Stomach smooth muscle (tissue), 2 donors: ENCODE data around the gene KRTAP10-5.
"Not testable (repeated sequence)": the region's sequence is repeated elsewhere in the genome, so short reads cannot be mapped to it uniquely, and the experiment has no call there.

ENCODE experiments used
- H3K27ac ChIP-seq: one replicate; pipeline ENCODE4 v1.7.0; 2013; ENCODE audit warnings: mild to moderate bottlenecking, low read length, inconsistent platforms
- H3K27me3 ChIP-seq, 2 donors: one replicate each; pipeline ENCODE4 v1.7.0; 2013; ENCODE audit warnings: low read length in 2 of 2; ENCODE audit not compliant: insufficient read depth in 2 of 2, control insufficient read depth in 1 of 2
- H3K36me3 ChIP-seq, 2 donors: one replicate each; pipeline ENCODE4 v1.7.0; 2013; ENCODE audit warnings: low read length in 2 of 2; ENCODE audit not compliant: control insufficient read depth in 2 of 2, insufficient read depth in 2 of 2
- H3K4me1 ChIP-seq: one replicate; pipeline ENCODE4 v1.7.0; 2013; ENCODE audit warnings: low read length; ENCODE audit not compliant: control insufficient read depth, insufficient read depth
- H3K4me3 ChIP-seq, 2 donors: one replicate each; pipeline ENCODE4 v1.7.0; 2013; ENCODE audit warnings: low read length in 2 of 2
- H3K9ac ChIP-seq, 2 donors: one replicate each; pipeline ENCODE4 v1.7.0; 2013; ENCODE audit warnings: low read length in 2 of 2, mild to moderate bottlenecking in 1 of 2
- H3K9me3 ChIP-seq, 2 donors: one replicate each; pipeline ENCODE4 v1.7.0; 2013; ENCODE audit warnings: low read length in 2 of 2; ENCODE audit not compliant: control insufficient read depth in 2 of 2
- donor health status: healthy.
- donor health status: Pancreatic carcinoma.

KRTAP10-5 gene

DNA sequence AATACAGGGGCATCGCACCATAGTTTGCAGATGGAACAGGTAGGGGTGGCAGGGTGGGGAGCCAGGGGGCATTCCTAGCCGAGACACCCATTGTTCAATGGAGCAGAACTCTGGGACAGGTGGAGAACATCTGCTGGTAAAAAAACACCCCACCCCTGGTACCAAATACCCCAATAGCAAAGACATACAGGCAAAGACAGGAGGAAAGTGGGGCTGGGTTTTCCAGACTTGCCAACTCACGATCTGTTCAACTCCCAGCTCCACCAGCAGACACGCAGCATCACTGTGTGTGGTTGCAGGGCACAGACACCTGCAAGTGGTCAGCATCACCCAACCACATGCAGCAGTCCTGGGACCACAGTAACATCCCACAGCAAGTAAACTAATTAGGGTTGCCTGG, 31.1 kb upstream of the KRTAP10-5 start:
- Histone ChIP-seq H3K4me1 (no peaks in the 10 kb centered on the region), H3K36me3 (no peaks in the 10 kb centered on the region), H3K9me3 (peaks cover 3 to 6% of the 10 kb centered on the region in 2 donors), H3K27me3 (peaks cover 2 to 6% of the 10 kb centered on the region in 2 donors), H3K27ac (no peak overlapping the region), H3K4me3 (no peak overlapping the region), H3K9ac (no peak overlapping the region)

DNA sequence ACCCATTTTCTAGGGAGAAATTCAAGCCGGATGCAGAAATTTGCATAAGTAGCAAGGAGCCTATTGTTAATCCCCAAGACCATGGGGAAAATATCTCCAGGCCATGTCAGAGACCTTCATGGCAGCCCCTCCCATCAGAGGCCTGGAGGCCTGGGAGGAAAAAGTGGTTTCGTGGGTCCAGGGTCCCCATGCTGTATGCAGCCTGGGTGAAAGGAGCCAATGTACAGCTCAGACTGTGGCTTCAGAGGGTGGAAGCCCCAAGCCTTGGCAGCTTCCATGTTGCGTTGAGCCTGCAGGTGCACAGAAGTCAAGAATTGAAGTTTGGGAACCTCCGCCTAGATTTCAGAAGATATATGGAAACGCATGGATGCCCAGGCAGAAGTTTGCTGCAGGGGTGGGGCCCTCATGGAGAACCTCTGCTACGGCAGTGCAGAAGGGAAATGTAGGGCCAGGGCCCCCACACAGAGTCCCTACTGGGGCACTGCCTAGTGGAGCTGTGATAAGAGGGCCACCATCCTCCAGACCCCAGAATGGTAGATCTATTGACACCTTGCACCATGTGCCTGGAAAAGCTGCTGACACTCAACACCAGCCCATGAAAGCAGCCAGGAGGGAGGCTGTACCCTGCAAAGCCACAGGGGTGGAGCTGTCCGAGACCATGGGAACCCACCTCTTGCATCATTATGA, 29.9 kb upstream of the KRTAP10-5 start:
- H3K4me1 ChIP-seq, H3K9ac ChIP-seq, H3K36me3 ChIP-seq, H3K27ac ChIP-seq, H3K9me3 ChIP-seq, H3K4me3 ChIP-seq, H3K27me3 ChIP-seq: not testable (repeated sequence)

DNA sequence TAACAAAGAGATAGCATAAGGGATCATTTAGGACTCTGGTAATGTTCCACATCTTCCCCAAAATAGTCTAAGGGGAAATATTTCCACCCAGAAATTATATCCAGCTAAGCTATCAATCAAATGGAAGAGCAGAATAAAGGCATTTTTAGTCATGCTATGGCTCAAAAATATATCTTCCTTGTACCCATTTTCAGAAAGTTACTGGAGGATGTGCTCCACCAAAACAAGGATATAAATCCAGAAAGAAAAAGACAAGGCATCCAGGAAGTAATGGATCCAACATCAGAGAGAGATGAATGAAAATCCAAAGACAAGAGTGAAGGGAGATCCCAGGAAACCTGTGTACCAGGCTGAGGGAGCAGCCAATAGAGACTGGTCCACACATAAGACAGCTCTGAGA, 28.8 kb upstream of the KRTAP10-5 start:
- Histone ChIP-seq H3K27ac (no peak overlapping the region), H3K27me3 (peaks cover 0 to 5% of the 10 kb centered on the region in 2 donors), H3K4me3 (no peak overlapping the region), H3K9ac (no peak overlapping the region), H3K9me3 (peaks cover 3 to 6% of the 10 kb centered on the region in 2 donors), H3K36me3 (no peaks in the 10 kb centered on the region), H3K4me1 (no peaks in the 10 kb centered on the region)

DNA sequence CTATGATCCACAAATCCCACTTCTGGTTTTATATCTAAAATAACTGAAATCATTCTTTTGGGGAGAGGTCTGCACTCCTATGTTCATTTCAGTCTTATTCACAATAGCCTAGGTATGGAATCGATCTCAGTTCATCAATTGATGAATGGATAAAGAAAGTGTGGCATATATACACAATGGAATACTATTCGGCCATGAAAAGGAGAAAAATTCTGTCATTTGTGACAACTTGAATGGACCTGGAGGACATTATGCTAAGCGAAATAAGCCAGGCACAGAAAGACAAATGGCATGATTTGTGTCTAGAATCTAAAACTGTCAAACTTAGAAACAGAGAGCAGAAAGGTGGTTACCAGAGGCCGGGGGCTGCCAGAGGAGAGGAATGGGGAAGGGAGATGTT, 26.1 kb upstream of the KRTAP10-5 start:
- Histone ChIP-seq H3K4me3 (no peak overlapping the region), H3K27me3 (peaks cover 5 to 15% of the 10 kb centered on the region in 2 donors), H3K4me1 (no peaks in the 10 kb centered on the region), H3K9me3 (peaks cover 1 to 3% of the 10 kb centered on the region in 2 donors), H3K9ac (no peak overlapping the region), H3K36me3 (no peaks in the 10 kb centered on the region), H3K27ac (no peak overlapping the region)

DNA sequence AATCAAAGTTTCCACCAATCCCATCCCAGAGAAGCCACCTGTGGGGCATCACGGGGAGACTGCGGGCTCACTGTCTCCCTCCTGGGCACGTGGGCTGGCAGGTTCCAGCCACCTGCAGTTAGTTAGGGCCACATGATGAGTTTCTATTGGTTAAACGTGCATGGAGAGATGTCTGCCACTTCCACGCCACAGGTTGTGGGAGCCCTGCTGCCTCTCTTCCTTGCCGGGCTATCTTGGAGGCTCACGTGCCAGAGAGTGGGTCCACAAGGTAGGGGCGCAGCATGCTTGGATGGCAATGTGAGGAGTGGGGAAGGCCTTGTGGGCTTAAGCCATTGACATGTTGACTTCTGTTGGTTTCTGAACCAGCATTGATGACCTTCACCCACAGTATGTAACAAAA, 23.5 kb upstream of the KRTAP10-5 start:
- Histone ChIP-seq H3K4me1 (no peaks in the 10 kb centered on the region), H3K9me3 (no peaks in the 10 kb centered on the region), H3K27me3 (peaks cover 5 to 21% of the 10 kb centered on the region in 2 donors), H3K27ac (no peak overlapping the region), H3K9ac (no peak overlapping the region), H3K36me3 (no peaks in the 10 kb centered on the region), H3K4me3 (no peak overlapping the region)

DNA sequence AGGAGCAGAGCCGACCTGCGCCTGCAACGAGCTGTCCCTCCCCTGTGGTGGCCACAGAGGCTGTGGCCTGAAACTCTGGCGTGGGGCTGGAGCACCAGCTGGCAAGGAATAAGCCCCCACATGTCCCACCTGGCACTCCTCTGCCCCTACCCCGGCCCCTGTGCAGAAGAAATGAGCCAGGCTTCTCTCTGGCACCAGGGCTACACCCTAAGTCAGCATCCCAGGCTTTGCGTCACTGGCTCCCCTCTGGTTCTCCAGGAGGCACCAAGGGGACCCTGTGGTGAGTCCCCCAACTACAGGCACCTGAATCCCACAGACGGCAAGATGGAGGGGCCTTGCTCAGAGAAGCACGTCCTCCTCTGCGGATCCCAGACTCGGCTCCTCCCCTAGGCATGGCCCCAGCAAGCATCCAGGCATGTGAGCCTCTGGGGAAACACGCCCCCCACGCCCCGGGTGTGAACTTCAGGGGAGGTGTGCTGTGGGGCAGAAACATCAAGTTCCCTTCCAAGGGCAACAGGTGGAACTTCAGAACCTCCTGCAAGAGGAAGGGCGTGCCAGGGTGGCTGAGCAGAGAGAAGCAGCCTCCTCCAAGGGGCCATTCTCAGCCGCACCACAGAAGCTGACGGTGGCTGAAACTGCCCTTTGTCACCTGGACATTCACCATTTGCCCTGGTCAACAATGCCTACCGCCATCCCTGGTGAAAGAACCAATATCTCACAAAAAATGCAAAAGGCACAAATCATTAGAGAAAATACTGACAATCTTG, 22.9 kb upstream of the KRTAP10-5 start:
- no peak overlapping the region for H3K4me3 ChIP-seq
- no peak overlapping the region for H3K9ac ChIP-seq
- H3K27ac ChIP-seq: no peak overlapping the region
- no peaks in the 10 kb centered on the region for H3K36me3 ChIP-seq
- H3K9me3 ChIP-seq: no peaks in the 10 kb centered on the region
- H3K4me1 ChIP-seq: no peaks in the 10 kb centered on the region
- peaks cover 5 to 21% of the 10 kb centered on the region in 2 donors for H3K27me3 ChIP-seq

DNA sequence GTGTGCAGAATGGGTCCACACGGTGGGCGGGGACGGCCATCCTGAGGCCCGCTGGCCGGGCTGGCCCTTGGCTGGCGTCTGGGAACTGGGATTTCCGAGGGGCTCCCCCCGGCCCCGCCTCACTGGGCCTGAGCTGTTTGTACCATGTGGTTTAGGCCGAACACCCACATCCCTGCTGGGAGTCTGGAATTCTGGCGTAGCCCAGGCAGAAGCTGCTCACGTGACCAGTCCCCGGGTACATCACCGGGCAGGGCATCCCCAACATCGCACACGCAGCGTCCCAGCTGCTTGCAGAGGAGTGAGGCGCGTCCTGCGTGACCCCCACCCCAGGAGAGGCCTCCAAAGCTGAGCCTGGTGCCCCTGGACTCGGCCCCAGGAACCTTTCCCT, 22.1 kb upstream of the KRTAP10-5 start:
- Histone ChIP-seq H3K36me3 (no peaks in the 10 kb centered on the region), H3K4me1 (no peaks in the 10 kb centered on the region), H3K9me3 (peaks cover 0 to 2% of the 10 kb centered on the region in 2 donors), H3K27ac (no peak overlapping the region), H3K9ac (no peak overlapping the region), H3K4me3 (no peak overlapping the region), H3K27me3 (peaks cover 5 to 21% of the 10 kb centered on the region in 2 donors)

DNA sequence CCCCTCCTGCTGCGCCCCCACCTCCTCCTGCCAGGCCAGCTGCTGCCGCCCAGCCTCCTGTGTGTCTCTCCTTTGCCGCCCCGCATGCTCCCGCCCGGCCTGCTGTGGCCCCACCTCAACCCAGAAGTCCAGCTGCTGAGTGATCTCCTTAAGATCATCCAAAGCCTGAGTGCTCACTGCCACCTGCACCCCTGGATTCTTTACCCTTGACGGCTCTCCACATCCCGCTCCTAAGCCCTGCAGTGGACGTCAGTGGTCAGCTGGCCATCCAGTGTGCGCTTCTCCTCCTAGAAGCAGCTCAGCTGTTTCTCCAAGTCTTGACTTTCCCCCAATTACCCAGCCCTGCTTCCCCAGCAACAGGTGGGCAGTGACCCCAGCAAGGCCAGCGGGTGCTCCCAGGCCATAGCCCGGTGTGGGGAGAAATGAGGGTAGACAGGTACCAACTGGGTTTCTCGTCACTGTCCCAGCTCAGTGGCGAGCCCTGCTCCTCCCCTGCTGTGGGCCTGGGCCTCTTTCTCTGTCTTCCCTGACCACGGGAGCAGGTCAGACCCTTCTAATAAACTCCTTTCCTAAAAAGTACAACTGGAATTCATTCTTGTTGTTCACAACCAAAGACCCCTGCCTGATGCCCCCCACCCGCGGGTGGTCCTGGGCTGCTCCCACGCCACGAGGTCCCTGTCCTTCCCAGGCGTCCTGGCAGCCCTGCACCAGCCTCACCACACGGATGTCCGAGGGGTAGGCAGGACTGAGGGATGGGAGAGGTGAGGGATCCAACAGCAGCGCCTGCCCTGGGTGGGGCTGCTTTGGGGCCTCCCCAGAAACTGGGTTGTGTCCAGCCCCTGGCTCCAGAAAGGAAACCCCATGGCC, 21.4 kb upstream of the KRTAP10-5 start:
- H3K9ac ChIP-seq: no peak overlapping the region
- peaks cover 0 to 2% of the 10 kb centered on the region in 2 donors for H3K9me3 ChIP-seq
- no peak overlapping the region for H3K27ac ChIP-seq
- H3K36me3 ChIP-seq: no peaks in the 10 kb centered on the region
- no peaks in the 10 kb centered on the region for H3K4me1 ChIP-seq
- H3K27me3 ChIP-seq: peaks cover 5 to 21% of the 10 kb centered on the region in 2 donors
- no peak overlapping the region for H3K4me3 ChIP-seq

DNA sequence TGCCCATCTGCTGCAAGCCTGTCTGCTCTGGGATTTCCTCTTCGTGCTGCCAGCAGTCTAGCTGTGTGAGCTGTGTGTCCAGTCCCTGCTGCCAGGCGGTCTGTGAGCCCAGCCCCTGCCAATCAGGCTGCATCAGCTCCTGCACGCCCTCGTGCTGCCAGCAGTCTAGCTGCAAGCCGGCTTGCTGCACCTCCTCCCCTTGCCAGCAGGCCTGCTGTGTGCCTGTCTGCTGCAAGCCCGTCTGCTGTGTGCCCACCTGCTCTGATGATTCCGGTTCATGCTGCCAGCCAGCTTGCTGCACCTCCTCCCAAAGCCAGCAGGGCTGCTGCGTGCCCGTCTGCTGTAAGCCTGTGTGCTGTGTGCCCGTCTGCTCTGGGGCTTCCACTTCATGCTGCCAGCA, 20.7 kb upstream of the KRTAP10-5 start:
- not testable (repeated sequence) for H3K4me1 ChIP-seq, H3K9ac ChIP-seq, H3K27ac ChIP-seq, H3K36me3 ChIP-seq, H3K4me3 ChIP-seq, H3K9me3 ChIP-seq
- peaks cover 9 to 21% of the 10 kb centered on the region in 2 donors for H3K27me3 ChIP-seq

DNA sequence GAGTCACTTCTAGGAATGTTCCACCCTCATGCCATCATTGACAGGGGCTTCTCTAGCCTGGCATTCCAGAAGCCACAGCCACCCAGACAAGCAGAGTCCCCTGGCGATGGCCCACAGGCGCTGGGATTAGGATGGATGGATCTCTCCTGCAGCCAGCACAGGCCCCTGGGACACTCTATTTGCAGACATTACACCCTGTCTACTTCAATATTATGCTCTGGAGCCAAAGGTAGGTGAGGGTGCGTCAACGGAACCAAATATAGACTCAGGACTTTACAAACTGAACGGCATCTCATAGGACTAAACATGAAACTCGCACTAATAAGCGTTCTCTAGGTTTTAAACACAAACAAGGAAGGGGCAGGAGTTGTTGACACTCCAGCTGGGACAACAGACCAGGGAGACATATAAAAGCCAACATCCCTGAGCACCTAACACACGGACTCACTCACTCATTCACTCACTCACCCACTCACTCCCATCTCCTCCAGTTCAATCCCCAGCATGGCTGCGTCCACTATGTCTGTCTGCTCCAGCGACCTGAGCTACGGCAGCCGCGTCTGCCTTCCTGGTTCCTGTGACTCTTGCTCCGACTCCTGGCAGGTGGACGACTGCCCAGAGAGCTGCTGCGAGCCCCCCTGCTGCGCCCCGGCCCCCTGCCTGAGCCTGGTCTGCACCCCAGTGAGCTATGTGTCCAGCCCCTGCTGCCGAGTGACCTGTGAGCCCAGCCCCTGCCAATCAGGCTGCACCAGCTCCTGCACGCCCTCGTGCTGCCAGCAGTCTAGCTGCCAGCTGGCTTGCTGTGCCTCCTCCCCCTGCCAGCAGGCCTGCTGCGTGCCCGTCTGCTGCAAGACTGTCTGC, 19.9 kb upstream of the KRTAP10-5 start, which contains the start of gene KRTAP10-7:
KRTAP10-7 (plus strand) TSS at position 480 of the 861 bp plus-strand sequence; CDS start at position 505, 25 bp downstream.
- not testable (repeated sequence) for H3K4me3 ChIP-seq, H3K9me3 ChIP-seq, H3K4me1 ChIP-seq, H3K36me3 ChIP-seq, H3K9ac ChIP-seq, H3K27ac ChIP-seq
- H3K27me3 ChIP-seq: peaks cover 5 to 21% of the 10 kb centered on the region in 2 donors
